Mammary epithelial cell (primary cell): Measurements from ENCODE around the gene SLC17A7.

Experiments
- CTCF ChIP-seq, 2 donors: IDR thresholded peaks in 1 of 2; conservative IDR thresholded peaks in 1 of 2; 2 replicates each; pipeline ENCODE4 v1.5.1; 2011 to 2012; ENCODE audit warnings: inconsistent platforms in 2 of 2, low read length in 2 of 2, mild to moderate bottlenecking in 2 of 2, control low read depth in 1 of 2, low read depth in 1 of 2; ENCODE audit not compliant: insufficient read depth in 1 of 2; ENCODE audit errors: extremely low read depth in 1 of 2
- EZH2 ChIP-seq: IDR thresholded peaks from 2 replicates; pipeline ENCODE4 v1.6.1; 2012; ENCODE audit warnings: low read length, inconsistent platforms, borderline replicate concordance

- TF ChIP-seq CTCF (conservative IDR thresholded peaks at IDR 0.05 in 1 of 2, IDR thresholded peaks at IDR 0.05 in 1 of 2; ENCODE audit: extremely low read depth in 1 of 2, insufficient read depth in 1 of 2, low read depth in 1 of 2, low read length in 2 of 2) (no peak), EZH2 (no peak)
These were observed 33.2 kb upstream of the SLC17A7 start for GRCh38 chr19:49474542-49474924.
